Activated CD4-positive, alpha-beta T cell treated with anti-CD3 and anti-CD28 coated beads, Interleukin-2, Interleukin-4, amounts not matched to agents 100 ng/mL and 50 ng/mL, durations not matched to agents 16 hours and 8 hours (primary cell): ENCODE results near the gene ABCA10.

Source experiments
- DNase-seq: peaks from one replicate; pipeline ENCODE4 v3.0.0-alpha.2; 2020; ENCODE audit warnings: low spot score

Gene ABCA10

GRCh38 chr17:69098625-69099024 is 130.0 kb downstream of the ABCA10 start:
- no peak for DNase-seq
